GM12865 (cell line): Measurements from ENCODE around the gene ARHGDIA.

Experiments
- DNase-seq: peaks from one replicate; pipeline ENCODE4 v3.0.0; 2010; ENCODE audit warnings: low read depth
- H3K4me3 ChIP-seq: 2 replicates; pipeline ENCODE4 v1.5.1; 2011; ENCODE audit warnings: mild to moderate bottlenecking, low read depth, low read length, control low read depth
- TF ChIP-seq, protein P1 (sequence below): IDR thresholded peaks from 2 replicates; pipeline ENCODE4 v1.5.1; 2011; ENCODE audit warnings: low read length, control low read depth, low read depth, inconsistent platforms; ENCODE audit not compliant: insufficient read depth; ENCODE audit errors: missing control alignments

Gene ARHGDIA

DNA sequence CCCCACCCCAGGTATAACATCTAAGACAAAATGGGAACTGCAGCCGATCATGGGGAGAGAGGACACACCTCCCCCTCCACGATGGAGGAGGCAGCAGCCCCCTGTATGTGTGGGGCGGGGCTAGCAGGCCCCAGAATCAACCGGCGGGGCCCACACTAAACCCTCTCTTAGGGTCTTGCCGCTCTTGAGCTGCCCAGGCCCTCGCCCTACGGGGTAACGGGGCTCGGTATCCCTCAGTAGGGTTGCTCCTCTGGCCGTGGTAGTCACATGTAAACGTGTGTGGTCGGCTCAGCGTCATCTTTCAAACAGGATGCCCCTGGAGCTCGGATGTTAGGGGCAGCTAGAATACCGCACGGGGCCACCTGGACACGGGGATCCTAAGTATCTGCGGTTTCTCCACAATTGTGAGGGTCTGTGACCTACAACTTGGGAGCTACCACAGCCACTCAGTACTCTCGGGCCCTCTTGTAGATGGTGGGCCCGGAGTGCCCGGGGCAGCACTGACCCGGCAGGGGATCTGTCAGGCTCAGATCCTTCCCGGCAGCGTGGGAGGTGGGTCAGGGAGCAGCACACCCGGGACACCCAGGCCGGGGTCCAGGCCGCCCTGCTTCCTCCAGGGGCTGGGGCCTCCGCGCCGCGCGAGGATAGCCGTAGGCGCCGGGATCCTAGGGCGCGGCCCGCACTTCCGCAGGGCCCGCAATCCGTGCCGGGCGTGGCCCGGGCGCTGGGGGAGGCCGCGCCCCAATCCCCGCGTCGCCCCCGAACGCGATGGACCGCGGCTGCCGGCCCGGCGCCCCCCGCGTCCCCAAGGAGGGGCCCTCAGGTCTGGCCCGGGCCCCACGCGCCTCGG, 781 bp downstream of the ARHGDIA start:
- DNase-seq, result peak; percentile 62
- TF ChIP-seq, protein P1, sequence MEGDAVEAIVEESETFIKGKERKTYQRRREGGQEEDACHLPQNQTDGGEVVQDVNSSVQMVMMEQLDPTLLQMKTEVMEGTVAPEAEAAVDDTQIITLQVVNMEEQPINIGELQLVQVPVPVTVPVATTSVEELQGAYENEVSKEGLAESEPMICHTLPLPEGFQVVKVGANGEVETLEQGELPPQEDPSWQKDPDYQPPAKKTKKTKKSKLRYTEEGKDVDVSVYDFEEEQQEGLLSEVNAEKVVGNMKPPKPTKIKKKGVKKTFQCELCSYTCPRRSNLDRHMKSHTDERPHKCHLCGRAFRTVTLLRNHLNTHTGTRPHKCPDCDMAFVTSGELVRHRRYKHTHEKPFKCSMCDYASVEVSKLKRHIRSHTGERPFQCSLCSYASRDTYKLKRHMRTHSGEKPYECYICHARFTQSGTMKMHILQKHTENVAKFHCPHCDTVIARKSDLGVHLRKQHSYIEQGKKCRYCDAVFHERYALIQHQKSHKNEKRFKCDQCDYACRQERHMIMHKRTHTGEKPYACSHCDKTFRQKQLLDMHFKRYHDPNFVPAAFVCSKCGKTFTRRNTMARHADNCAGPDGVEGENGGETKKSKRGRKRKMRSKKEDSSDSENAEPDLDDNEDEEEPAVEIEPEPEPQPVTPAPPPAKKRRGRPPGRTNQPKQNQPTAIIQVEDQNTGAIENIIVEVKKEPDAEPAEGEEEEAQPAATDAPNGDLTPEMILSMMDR, result no peak
- peak overlapping the region; percentile 99 for H3K4me3 ChIP-seq

DNA sequence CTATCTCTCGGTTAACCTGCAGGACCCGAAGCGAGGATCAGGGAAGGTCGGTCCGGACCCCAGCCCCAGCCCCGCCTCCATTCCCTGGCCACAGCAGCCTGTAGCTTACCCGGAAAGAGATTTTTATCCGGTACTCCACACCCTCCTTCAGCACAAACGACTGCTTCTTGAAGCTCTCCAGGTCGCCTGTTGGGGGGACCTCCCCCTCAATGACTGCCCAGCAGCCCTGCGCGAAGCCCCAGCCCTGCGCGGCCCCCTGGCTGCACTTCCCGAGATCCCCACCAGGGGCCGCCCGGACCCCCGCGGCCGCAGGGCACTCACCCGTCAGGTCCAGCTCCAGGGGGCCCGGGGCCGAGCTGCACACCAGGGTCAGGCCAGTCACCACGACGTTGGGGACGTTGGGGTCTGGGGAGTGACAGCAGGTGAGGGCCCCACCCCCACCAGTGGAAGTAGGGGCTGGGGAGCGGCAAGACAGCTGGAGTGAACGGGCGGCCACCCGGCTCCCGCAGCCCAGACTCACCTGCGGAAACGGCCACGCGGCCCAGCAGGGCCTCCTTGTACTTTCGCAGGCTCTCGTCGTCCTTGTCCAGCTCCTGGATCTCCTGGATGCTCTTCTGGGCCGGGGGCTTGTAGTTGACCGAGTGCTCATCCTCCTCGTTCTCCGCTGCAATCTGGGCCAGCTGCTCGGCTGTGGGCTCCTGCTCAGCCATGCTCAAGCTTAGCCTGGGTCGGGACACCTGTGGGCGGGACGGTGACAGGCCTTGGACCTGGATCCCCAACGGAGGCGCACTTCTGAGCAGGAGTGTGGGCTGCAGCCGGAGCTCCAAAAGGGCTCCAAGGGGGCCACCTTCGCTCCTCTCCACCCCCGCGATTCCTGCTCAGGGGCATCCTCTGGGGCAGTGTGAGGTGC, 1.7 kb downstream of the ARHGDIA start:
- DNase-seq, result peak; percentile 65
- peak overlapping the region; percentile 99 for H3K4me3 ChIP-seq
- TF ChIP-seq, protein P1, result peak; percentile 89

DNA sequence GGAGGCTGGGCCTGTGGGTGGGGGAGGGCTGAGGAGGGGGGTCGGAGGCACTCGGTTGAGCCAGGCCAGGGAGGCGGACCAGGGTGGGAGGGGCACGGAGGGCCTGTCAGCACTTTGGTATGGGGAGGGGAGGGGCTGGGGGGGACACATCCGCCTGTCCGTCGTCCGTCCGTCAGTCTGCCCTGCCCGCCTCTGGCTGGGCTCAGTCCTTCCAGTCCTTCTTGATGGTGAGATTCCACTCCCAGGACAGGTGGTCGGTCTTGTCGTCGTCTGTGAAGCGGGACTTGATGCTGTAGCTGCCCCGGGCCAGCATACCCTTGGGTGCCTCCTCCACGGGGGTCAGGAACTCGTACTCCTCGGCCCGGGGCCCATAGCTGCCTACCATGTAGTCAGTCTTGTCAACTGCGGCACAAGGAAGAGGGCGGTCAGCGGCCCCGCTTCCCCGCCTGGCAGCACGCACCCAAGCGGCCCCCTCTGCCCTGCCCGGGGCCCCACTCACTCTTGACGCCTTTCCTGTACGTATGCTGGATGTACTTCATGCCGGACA, 2.4 kb downstream of the ARHGDIA start:
- no peak for DNase-seq
- TF ChIP-seq, protein P1, result no peak
- H3K4me3 ChIP-seq, result peak overlapping the region; percentile 99

DNA sequence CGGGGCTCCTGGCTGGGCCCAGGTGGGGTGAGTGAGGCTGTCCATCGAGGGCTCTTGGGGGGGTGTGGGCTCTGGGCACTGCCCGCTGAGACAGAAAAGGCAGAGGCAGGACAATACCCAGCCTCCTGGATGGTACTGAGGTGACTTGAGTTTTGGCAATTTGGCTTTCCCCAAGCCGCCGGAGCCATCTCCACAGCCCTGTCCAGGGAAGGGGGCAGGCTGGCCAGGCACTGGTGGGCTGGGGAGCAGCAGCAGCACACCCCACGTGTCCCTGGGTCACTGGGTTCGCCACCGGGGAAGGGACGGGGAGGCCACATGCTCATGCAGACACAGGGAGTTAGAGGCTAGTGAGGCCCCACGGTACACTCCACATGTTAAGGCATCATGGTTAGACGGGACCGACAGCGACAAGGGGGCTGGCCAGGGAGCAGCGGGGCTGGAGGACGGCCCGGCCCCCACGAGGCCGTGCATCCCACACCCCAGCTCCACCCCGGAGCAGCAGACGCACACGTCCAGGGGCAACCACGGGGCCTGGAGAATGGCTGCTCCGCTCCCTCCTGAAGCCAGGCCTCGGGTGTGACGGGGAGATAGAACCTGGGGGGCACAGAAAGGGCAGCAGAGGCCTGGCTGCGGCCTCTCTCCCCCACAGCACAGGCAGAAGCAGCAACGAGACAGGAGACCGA, 3.0 kb downstream of the ARHGDIA start:
- TF ChIP-seq, protein P1, result no peak
- no peak for DNase-seq
- H3K4me3 ChIP-seq, result no peak overlapping the region

DNA sequence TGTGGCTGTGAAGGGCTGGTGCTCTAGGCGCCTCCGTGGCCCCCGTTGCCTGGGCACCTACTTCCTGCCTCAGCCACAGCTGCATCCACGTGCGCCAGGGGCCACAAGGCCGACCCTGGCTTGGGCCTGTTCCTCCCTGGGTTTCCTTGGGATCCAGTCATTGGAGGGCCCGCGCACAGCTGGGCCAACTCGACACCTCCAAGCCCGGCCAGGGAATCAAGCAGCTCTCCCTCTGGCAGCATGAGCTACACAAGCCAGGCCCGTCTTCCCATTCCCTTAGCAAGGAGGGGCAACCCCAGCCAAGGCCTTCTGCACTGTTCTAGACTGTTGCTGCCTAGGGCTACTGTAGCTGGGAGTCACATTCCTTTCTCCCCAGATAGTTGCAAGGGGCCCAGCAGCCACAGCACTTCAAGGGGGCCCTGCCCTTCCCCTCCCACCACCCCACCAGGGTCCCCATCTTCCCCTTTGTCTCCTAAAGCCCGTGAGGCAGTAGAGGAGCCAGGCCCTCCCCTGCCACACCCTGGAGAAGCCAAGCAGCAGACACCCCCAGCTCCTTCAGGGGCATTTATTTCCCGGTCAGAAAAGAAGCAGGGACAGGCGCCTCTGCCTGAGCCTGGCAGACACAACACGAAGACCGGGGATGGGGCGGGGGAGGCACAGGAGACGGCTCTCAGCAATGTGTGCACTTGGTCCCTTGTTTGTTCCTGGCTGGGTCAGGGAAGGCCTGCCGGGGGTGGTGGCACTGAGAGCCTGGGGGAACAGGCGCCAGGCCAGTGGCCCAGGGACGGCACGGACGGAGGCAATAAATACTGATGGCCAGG, 3.8 kb downstream of the ARHGDIA start:
- DNase-seq, result peak; percentile 64
- TF ChIP-seq, protein P1, result no peak
- H3K4me3 ChIP-seq, result no peak overlapping the region
